ENCODE data around the gene SPATA17.

DNA sequence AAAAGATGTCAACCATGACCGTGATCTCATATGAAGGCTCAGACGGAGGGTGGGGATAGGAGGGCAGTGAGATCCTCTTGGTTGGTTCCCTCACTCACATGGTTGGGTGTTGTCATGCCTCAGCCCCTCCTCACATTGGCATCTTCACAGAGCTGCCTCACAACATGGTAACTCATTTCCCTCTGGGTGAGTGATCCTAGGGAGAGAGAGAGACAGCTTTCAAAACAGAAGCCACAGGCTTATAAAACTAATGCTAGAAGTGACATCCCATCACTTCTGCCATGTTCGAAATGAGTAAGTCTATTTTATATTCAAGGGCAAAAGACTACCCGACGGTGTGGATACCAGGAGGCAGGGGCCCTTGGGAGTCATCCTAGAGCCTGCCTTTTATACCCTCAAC, 145.5 kb downstream of the SPATA17 start:
- TF ChIP-seq, protein P1, sequence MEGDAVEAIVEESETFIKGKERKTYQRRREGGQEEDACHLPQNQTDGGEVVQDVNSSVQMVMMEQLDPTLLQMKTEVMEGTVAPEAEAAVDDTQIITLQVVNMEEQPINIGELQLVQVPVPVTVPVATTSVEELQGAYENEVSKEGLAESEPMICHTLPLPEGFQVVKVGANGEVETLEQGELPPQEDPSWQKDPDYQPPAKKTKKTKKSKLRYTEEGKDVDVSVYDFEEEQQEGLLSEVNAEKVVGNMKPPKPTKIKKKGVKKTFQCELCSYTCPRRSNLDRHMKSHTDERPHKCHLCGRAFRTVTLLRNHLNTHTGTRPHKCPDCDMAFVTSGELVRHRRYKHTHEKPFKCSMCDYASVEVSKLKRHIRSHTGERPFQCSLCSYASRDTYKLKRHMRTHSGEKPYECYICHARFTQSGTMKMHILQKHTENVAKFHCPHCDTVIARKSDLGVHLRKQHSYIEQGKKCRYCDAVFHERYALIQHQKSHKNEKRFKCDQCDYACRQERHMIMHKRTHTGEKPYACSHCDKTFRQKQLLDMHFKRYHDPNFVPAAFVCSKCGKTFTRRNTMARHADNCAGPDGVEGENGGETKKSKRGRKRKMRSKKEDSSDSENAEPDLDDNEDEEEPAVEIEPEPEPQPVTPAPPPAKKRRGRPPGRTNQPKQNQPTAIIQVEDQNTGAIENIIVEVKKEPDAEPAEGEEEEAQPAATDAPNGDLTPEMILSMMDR (IDR thresholded peaks at IDR 0.05) = no peak
- TF ChIP-seq POLR2A (IDR thresholded peaks at IDR 0.05) = no peak

Data from uterus (tissue), 2 donors.